HG02973 (cell line): ENCODE results near the gene MYO1G.

Source experiments
- ATAC-seq: cut with Tn5 transposase; IDR thresholded peaks from one replicate; pipeline ENCODE4 v1.9.1; 2021; ENCODE audit warnings: moderate library complexity; ENCODE audit not compliant: unreplicated experiment

MYO1G gene

DNA sequence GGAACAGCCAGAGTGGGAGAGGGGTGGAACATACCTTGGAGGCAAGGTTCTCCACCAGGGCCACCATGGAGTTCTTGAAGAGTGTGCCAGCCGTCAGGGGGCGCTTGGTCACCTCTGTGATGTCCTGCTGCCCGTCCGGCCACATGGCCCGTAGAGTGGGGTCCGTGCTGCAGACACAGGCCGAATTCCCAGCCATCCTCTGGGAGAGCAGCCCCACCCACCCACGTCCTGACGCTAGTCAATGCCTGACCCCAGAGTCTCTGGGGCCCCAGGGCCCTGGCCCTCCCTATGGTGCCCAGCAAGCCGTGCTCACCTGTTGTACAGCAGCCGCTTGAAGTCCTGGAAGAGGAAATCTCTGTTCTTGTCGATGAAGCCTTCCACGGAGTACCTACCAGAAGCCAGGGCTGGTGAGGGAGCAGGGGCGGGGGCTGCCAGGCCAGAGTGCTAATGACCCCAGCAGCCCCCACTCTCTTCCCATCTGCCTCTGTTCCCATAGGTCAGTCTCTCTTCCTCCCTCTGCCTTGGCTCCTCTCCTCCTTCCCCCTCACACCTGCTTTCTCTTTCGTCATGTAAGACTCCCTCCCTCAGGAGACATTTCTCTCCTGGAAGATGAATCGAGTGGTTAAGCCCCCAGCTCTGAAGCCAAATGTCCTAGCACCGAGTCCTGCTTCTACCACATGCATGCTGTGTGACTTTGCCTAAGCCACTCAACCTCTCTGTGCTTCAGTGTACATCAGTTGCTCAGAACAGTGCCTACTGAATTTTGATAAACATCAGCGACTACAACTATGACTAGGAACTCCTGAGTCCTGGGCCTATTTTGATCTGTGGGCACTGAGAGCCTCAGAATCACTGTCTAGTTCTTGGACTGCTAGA lies 11.0 kb downstream of the MYO1G start:
- no peak for ATAC-seq

DNA sequence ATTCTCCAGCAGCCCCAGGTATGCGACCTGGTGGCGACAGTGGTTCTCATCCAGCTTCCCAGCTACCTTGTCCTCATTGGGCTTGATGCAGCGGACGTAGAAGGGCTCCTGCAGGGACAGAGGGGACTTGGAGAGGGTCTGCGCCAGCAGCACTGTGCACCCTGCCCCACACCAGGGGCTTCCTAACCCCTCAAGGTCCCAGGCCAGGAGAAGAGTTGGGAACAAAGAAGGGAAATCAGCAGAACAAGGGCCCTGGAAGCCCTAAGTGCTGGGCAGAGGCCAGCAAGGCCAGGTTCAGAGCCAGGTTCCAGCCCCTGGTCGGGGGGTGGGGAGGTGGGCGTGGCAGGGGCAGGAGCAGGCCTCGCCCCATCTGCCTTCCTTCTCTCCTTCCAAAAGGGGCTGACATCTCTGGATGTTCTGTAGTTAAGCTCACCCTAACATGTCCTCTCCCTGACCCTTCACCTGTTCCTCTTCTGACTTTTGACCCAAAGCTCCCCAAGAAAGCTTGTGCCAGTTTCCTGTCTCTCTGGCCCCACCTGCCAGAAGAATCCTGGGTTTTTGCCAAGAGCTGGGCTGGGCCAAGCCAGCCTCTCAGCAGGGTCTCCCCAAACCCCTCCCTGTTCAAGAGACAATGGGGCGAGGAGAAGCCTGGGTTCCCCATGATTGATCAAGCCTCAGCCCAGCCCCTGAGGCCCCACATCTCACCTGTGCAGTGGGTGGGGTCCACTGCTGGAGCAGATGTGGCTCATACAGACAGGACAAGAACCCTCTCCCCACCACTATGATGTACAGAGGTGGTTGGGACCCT lies 11.9 kb downstream of the MYO1G start:
- no peak for ATAC-seq

DNA sequence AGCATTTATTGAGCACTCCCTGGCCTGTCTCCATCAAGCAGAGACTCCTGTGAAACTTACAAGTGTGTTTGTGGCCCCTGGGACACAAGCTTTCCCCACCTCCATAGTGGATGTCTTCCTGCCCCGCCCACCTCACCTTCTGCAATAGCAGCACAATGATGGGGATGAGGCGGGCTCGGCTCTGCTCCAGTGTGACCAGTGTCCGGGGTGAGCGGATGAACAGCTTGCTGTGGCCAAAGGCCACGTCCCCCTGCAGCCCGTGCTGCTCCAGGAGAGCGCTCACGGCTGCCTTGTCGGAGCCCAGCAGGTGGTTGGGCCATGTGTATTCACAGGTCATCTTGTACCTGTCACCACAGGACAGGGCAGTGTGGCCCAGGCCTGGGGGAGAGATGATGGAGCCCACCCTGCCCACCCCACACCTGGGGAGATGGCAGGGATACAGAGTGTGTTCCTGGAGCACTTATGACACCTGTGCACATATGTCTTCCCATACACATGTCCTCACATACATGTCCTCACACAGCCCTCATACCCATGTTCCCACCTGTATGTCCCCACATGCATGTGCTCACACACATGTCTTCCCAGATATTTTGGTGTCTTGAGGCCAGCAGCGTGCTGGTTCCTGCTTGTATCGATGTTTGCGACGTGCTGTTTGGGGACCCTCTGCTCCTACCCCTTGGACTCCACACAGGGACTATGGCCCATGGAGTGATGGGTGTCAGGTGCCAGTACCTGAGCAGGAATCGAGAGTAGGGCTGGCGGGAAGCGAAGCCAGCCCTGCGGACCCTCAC lies 12.7 kb downstream of the MYO1G start:
- no peak for ATAC-seq

GRCh38 chr7:44965441-44965903 lies 13.3 kb downstream of the MYO1G start:
- ATAC-seq: no peak

GRCh38 chr7:44964831-44965440 lies 13.9 kb downstream of the MYO1G start:
- no peak for ATAC-seq

GRCh38 chr7:44964384-44964830 lies 14.4 kb downstream of the MYO1G start:
- no peak for ATAC-seq

- ATAC-seq: no peak
Measured at GRCh38 chr7:44963364-44964290, 15.2 kb downstream of the MYO1G start.

GRCh38 chr7:44962483-44963251 lies 16.1 kb downstream of the MYO1G start:
- no peak for ATAC-seq

DNA sequence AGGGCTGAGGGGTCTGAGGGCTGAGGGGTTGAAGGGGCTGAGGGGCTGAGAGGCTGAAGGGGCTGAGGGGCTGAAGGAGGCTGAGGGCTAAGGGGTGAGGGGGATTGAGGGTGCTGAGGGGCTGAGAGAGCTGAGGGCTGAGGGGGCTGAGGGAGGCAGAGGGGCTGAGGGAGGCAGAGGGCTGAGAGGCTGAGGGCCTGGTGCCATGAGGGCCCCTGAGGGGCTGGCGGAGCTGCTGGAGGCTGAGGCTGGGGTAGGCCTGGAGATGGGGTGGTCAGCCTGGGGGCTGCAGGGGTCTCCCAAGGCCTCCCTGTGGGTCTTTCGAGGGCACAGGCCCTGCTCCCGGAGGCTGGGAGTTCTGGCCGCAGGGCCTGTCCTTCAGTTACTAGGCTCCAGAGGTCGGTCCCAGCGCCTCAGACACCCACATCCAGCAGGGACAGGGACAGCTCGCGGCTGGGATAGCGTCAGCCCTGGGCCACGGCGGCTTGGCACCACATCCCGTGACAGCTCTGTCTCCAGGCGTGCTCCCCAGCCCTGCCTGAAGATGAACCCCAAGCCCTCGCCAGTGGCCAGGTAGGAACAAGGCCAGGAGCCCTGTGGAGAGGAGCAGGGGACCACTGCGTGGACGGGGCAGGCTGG lies 16.9 kb downstream of the MYO1G start:
- ATAC-seq: no peak

DNA sequence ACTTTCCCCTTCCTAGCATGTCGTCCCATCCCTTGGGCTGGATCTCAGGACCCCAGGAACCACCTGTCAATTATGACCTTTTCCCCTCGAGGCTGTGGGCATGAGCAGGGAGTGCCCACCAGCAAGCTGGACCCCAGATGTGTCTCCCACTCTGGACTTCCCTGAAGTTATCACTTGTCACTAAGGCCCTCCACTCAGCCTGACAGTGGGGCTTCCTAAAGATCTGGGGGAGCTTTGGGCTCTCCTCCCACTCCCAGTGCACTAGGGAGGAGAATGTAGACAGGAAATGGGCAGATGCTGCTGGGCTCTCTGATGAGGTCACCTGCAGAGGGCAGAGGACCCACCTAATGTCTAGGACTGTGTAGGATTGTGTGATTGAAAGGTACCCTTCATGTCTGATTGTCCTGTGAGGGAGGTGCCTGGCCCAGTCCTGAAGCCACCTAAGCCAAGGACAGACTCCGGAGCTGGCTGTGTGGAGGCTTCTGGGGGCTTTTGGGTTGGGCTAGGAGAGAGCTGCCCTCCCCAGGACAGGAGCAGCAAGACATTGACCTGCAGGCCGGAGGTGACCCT lies 18.7 kb downstream of the MYO1G start:
- no peak for ATAC-seq

GRCh38 chr7:44959433-44959951 lies 19.3 kb downstream of the MYO1G start:
- no peak for ATAC-seq

- ATAC-seq: no peak
Measured at GRCh38 chr7:44958645-44959344, 20.0 kb downstream of the MYO1G start.

GRCh38 chr7:44956157-44956766 lies 22.6 kb downstream of the MYO1G start:
- ATAC-seq: no peak

DNA sequence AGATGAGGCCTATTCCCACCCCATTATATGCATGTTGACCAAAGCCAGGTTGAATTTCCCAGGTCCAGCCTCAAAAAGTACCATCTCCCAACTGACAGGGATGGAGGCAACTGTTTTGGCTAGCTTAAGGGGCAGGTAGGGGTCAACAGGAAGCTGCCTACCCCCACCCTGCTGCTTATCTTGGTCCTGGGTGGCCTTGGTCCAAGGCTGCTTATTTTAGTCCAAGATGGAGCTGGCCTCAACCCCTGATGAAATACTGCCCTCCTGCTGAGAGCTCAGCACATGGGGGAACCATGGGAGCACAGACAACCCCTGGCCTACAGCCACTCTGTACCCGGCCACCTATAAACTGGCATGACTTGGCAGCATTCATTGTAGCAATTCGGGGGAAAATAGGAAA lies 23.1 kb downstream of the MYO1G start:
- ATAC-seq: no peak

DNA sequence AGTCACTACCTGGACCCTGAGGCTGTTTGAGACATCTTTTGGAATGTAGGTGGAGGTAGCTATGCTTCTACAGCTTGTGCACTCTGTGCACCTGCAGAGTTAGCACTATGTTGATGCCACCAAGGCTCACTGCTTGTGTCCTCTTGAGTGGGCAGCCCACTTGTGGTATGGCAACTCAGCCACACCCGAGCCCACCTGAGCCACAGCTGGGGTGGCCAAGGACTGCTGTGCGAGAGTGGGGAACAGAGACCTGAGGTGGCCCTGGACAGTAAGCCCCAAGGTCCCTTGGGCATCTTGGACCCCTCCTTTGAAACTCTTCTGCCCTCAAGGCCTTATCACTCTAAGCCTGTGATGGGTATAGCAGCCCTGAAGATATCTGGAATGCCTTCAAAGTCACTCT lies 25.7 kb downstream of the MYO1G start:
- ATAC-seq: no peak

DNA sequence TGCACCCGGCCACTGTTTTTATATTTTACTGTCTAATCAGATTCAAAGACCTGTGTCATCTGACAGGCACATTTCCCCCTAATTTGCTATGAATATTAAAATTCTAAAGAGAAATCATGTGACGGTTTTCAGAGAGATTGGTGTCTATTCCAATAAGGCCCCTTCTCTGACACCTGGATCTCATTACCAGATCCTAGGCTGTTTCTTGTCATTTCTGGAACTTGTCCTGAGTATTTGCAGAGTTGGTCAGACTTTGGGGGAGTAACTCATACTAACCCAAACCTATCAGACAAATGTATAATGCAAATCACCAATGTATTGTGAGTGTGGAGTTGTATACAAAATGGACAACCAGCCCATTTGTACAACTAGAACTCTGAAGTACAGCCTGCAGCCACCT lies 29.5 kb downstream of the MYO1G start:
- ATAC-seq: no peak

DNA sequence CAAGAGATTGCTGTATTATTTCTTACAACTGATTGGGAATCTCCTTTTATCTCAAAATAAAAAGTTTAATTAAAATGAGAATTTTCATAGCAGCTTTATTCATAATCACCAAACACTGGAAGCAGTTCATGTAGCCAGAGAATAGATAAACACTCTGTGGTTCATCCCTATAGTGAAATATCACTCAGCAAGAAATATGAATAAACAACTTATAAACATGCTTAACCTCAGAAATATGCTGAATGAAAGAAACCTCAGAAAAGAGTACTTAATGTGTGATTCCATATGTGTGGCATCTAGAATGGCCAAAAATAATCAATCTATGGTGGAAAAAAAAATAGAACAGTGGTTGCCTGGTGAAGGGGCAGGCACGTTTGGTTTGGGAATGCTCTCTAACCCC lies 33.3 kb downstream of the MYO1G start:
- no peak for ATAC-seq
